NCI-H460 (cell line): Measurements from ENCODE around the gene FARSB. TPM values are rescaled to one million over a fixed set of nuclear protein-coding genes. Genes with fewer than 3 reads are reported as not detected.

Experiments used
- DNase-seq: peaks from one replicate; pipeline ENCODE4 v3.0.0-alpha.2; 2016; ENCODE audit warnings: low read depth; ENCODE audit errors: extremely low read depth
- total RNA-seq: library from RNA; depleted of rRNA; stranded (reverse); fragments of >200 nt; shearing (Covaris generic); gene quantifications from 2 replicates; pipeline ENCODE4 v1.2.3, GENCODE V29; 2014

The FARSB gene
- total RNA-seq, 1 experiment from 2014 or later, result 103 TPM

DNA sequence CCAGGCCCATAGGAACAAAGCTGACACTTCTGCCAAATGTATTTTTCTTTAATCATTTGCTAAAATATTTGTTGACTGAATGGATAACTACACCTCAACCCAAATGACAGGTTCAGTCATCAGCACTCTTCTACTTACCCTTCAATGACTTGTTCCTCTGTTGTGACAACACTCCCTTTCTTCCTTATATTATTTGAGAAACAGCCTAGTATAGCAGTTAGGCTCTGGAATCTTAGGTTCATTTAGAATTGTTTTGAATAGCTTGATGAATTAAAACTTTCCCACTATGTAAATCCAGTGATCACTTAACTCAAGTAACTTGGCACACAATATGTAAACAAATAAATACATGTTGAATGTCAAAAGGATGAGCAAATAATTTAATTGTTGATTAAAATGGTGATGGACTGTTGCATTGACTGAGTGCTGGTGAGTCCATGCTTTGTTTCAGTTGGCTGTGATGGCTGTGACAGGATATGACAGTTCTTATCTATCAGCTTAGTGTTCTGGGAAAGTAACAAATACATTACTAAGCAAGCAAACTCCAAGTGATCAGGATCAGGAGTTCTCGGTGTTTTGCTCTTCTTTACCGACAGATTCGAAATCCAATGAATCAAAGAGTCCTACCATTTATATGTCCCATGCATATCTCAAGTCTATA is 12.7 kb upstream of the FARSB start:
- no peak for DNase-seq

DNA sequence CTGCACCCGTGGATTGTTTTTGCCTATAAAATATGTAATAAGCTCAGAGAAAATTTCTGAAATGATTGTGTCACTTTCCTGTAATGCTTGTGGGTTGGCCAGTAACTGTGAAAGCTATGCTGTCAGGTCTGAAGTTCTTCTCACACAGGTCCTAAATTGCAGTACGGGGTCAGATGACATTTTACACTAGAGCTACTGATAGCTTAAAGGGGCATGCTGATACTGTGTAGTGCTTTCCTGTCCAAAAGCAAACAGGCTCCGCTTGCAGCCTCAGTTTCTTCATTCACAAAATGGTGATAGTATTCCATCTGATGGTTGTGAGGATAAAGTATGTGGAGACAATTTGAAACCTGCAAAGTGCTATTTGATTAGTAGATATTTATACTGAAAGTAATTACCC is 7.6 kb upstream of the FARSB start:
- DNase-seq, result no peak

DNA sequence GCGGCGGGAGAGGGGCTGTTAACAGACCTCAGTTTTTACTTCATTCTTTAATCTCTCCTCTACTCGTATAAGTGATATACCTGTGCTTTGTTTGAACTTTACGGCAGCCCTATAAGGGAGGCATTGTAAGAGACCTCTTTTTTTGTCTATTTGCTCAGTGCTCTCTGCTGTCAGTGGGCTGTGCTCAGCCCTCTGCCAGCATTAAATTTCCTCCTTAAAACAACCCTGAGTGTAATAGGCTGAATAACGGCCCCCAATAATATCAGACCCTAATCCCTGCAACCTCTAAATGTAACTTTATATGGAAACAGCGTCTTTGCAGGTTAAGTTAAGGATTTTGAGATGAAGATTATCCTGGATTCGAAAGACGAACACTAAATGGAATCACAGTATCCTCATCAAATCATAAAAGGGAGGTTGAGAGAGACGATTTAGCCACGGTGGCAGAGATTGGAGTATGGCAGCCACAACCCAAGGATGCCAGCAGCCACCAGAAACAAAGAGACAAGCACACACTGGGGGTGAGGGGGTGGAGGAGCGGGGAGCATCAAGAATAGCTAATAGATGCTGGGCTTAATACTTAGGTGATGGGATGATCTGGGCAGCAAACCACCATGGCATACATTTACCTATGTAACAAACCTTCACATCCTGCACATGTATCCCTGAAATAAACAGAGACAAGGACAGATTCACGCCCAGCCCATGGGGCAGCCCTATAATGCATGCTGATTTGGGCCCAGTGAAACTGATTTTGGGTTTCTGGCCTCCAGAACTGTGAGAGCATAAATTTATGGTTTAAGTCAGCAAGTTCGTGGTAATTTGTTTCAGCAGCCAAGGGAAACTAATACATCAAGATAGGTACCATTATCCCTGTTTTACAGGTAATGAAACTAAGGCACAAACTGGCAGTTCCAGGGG is 894 bp upstream of the FARSB start:
- no peak for DNase-seq

DNA sequence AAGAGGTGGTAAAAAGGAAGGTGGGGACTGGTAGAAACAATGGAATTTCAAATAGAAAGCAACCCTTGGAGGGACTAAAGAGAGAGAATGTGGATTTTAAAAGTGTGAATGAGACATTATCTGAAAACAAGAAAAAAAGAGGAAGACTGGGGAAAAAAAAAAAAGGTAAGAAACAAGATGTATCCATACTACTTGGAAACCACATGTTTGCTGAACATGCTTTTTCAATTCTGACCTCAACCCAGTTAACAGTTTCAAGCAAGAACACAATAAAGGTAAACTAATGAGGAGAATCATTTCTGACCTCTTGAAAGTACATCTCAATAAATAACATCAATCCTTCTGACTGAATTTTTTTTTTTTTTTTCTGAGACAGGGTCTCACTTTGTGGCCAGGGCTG is 2.6 kb downstream of the FARSB start:
- DNase-seq, result no peak

DNA sequence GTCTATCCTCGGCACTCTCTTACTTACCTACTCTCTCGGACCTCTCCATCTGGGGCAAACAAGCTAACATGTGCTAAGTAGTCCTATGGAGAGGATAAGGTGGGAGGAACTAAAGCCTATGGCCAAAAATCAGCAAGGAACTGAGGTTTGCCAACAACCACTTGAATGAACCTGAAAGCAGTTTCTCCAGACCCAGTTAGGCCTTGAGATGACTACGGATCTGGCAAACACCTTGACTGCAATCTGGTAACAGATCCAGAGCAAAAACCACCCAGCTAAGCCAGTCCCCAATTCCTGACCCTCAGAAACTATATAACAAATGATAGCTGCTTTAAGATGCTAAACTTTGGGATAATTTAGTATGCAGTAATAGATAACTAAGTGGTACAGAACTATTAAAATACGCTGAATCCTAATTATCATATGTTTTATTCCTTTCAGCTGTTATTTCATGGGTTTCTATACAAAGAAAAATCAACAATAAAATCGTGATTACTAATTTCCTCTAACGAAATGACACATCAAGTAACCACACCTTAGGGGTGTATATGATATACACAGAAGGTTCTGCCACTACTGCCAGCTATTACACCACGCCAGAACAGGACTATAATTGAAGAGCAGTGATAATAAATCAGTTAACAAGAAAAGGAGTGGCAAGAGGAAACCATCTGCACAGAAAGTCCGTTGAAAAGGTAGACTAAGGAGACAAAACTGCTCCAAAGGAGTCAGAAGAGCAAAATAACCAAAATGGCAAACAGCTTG is 3.2 kb downstream of the FARSB start:
- no peak for DNase-seq

DNA sequence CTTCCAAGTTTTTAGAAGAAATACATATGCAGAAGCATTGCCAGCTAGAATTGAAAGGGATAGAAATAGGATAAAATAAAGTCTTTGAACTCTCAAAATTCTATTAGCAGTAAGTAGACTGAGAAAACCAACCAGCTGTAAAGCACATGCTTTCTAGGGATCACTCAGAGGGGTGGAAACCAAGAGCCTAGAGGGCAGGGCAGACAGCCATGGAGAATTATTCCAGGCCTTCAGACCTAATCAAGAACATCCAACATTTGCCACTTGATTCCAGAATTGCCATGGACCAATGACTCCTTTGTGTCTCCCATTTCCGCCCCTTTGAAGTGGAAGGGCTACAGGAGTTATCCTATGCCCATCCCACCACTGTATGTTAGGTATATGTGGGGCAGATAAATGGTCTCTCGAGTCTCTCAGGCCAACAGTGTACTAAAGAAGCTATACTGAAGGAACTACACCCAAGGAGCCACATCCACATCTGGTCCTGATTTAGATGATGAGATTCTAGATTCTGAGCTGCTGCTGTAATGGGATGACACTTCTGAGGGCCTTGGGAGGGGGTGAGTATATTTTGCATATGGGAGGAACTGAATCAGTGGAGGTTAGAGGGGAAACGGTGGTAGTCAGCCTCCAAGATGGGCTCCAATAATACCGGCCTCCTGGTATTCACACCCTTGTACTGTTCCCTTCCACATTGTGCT is 4.0 kb downstream of the FARSB start:
- no peak for DNase-seq

DNA sequence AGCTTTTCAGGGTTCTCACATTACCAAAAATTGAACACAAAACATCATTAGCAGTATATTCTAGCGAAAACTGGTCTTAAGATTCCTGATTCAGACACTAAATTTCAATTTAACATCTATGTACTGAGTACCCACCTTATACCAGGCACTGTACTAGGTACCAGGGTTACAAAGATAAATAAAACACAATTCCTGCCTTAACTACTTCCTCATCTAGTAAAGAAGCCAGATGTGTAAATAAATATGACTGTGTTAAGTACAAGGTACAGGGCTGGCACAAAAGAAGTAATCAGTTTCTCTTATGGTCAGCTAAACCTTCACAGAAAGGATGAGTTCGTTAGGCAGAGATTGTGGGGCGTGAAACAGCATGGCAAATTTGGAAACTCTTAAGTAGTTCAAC is 6.1 kb downstream of the FARSB start:
- DNase-seq, result no peak

DNA sequence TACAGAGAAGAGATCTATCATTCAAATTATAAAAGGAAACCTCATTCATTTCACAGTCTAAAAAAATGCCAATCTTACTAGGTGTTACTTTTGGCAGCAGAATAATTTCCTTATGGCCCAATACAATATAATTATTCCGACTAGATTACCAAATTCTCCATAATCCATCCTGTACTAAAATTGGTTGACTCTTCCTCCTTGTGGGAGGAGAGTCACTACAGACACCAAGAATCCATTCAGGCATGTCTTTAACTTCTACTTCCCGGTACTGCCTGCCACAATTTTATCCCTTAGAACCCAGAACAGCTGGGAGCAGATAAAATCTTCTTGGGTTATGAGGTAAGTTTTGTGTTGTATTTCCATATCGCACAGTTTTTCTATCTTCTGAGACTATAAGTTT is 9.9 kb downstream of the FARSB start:
- DNase-seq, result no peak

DNA sequence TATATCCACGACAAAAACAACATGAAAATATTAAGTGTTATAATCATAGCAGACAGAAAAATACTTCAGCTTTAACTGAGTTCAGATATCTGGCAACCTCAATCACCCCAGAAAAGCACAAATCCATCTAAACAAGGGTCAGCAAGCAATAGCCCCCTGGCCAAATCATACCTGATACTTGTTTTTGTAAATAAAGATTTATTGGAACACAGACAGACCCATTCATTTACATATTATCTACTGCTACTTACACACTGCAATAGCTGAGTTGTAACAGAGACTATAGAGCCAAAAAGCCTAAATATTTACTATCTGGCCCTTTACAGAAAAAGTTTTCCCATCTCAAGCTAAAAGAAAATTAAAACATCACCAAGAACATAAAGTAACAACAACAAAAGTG is 12.8 kb downstream of the FARSB start:
- no peak for DNase-seq

DNA sequence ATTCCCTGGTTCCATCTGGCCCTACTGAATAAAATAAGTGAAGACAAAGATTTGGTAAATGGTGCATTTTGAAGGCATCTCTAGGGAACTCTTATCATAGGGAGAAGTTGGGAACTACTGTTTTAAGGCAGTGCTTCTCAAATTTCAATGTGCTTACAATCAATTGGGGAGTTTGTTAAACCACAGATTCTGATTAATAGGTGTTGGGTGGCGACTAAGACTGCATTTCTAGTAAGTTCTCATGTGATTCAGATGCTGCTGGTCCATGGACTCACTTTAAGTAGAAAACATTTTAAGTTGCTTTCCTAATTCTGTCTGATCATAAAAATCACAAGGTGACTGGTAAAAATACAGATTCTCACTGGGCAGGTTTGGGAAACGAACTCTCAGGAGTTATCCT is 14.6 kb downstream of the FARSB start:
- no peak for DNase-seq

DNA sequence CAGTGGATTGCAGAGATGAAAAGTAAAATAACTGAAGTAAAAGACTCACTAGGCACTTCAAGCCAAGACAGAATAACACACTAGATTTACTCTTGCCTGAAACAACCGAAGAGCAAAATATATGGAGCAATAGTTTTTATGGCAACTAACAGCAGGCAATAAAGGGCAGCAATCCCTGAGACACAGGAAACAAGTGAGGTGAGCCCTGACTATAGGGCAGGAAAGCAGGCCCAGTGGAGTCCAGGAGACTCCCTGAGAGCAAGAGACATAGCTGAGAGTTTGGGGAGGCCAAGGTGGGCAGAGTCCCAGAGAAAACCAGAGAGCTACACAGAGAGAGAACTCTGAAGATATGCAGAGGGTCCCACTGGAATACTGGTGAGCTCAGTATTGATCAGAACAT is 18.8 kb downstream of the FARSB start:
- no peak for DNase-seq

DNA sequence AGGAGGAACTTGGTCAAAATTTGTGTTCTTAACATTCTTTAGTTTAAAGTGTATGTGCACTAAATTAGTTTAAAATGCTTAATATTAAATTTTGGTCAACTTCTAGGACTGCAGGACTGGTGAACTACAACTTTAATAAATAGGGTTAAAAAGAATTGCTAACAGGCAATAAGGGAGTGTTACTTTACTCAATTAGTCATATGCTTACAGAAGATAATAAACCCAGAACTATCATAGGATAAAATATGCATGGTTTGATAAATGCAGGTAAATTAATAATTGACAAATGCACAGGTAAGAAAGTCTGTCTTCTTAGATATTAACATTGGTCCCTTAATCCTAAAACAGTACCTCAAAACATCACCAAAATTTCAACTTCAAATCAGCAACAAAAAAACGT is 20.6 kb downstream of the FARSB start:
- DNase-seq, result no peak

DNA sequence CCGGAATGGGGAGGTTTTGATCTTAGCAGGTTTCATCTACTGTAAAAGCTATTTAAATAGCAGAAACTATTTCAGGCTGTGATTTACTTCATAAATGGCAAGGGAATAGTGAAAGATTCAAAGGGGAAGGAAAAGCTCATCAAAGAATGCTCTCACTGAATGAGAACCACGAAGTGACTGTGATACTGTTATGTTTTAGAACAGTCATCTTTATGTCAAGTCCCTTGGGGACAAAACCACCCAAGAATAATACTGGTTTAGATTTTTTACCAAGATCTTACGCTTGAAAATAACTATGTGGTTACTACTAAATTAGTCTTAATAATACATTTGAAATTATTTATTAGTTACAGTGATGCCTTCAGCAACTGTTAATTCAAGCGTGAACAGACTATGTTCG is 28.1 kb downstream of the FARSB start:
- no peak for DNase-seq

DNA sequence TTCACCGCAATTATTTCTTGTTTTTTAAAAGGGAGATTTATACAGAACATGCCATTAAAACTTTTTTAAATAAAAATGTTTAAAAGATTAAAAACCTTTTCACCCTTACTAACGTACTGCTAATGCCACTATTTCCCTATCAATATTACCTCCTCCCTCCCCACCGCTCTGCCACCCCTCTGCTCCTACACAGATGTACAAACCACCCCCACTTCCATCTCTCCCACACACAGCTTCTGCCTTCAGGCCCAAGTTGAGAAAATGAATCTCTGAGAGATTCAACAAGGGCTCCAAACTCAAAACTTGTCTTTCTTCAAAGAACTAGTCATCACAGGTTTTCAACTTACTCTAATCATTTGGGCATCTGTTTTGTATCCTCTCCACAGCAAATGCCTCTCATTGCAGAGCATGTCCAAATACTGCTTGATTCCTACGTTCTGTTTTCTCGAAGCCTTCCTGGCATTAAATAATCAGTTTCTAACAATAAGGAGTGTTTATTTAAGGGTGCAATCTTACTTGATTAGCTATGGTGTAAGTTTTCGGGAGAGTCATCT is 32.1 kb downstream of the FARSB start:
- DNase-seq, result no peak

DNA sequence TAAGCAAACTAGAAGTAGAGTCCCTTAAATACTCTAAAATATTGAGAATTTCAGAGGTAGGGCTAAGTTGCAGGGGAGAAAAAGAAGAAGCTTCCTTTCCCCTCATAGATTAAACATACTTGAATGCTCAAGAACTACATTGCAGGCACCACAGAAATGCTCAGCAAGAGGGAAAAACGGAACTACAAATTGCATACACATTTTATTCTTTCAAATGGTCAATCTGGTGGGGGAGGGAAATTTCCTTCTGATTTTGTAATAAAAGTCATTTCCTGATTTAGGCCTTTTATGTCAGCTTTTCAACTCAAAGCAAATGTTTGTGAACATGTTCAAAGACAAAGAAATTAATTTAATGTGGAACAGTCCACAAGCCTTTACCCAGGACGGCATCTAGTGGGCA is 33.0 kb downstream of the FARSB start:
- no peak for DNase-seq

DNA sequence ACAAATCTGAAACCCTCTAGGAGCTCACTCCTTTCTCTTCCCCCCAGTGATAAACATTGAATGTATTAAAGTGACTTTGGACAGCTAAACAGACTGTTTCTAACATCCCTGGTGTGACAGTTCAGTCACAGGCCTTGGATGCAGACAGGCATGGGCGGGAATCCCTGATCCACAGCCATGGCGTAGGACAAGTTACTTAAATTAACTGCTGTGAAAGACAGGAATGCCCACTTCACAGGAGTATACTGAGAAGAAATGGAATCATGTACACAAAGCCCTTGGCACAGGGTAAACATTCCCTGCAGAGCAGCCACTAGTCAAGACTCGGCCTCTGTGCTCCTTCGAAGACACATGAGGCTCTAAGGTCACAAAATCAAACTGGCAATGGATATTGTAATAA is 34.0 kb downstream of the FARSB start:
- DNase-seq, result no peak

DNA sequence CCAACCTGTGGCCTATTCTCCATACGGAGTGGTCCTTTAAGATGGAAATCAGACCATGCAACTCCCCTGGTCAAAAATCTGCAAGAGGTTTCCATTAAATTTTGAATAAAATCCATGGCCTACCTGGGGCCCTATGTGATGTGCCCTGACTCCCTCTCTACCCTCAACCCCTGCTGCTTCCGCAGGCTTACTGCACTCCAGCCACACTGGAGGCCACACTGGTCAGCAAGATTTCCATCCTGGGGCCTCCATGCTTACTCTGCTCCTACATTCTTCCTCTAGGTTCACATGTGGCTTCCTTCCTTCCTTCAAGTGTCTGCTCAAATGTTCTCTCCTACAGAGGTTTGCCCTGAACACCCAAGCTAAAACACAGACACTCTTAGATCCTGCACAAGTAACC is 40.6 kb downstream of the FARSB start:
- no peak for DNase-seq

DNA sequence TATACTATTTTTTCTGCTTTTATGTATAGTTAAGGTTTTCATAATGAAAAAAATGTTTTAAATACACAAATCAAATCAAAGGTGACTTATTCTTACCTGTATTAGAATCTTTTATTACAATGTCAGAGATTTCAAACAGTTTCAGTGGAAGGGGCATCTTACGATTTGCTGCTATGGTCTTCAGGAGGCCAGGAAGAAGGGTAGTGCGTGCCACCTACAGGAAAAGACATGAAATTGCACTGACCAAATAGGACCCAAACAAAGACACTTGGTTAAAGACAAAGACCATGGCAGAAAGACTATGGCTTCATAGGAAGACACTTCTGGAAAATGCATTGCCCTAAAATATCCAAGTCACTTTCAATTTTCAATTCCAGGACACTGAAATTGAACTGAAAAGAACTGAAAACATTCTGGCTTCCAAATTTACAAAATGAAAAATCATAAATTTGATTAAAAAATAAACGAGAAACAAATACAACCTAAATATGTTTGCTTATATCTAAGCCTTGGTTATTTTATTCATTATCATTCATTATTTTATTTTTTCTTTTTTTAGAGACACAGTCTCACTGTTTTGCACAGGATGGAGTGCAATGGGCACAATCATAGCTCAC is 42.1 kb downstream of the FARSB start:
- peak; percentile 47 for DNase-seq

DNA sequence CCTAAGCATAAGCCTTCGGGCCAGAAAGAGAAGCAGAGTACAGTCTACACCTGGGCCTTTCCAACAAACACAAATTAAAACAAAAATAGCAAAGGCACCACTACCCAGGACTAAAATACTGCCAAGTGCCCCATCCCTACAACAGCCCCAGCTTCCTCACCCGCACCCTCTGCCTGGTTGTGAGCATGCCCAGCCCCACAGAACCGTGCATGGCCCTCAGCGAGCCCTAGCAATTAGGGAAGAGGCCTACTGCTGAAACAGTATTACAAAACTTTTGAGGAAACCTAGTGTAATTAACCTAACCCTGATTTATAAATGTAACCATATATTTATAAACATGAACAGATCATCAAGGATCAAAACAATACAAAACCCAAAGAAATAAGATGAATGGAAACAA is 44.2 kb downstream of the FARSB start:
- DNase-seq, result no peak

DNA sequence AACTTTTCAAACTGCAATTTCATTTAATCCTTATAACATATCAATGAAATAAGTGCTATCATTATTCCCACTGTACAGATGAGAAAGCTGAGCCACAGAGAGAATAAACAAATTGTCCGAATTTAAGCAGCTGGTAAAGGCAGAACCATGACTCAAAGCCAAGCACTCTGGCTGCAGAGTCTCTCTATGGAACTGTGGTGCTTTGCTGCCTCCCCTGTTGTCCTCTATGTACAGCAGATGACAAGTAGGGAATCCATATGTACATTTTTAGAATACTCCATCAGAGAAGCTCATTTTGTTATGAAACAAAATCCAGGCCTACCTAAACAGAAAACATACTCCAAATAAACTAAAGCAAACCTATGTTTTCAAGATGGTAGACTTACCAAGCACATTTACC is 45.1 kb downstream of the FARSB start:
- no peak for DNase-seq
